Parathyroid adenoma (tissue), 2 donors: ENCODE results near the gene ZNHIT6.

Source experiments
- H2AFZ ChIP-seq: fragments of 300-600 bp; sonication (generic); one replicate; pipeline ENCODE4 v1.7.0; 2017; ENCODE audit warnings: antibody characterized with exemption, mild to moderate bottlenecking
- H3K27ac ChIP-seq: fragments of 300-600 bp; sonication (generic); one replicate; pipeline ENCODE4 v1.7.0; 2017
- H3K27me3 ChIP-seq: fragments of 300-600 bp; sonication (generic); one replicate; pipeline ENCODE4 v1.7.0; 2017; ENCODE audit warnings: low read length; ENCODE audit not compliant: control insufficient read depth, insufficient read depth
- H3K36me3 ChIP-seq: fragments of 300-600 bp; sonication (generic); one replicate; pipeline ENCODE4 v1.7.0; 2017; ENCODE audit warnings: low read length; ENCODE audit not compliant: control insufficient read depth, insufficient read depth
- H3K4me1 ChIP-seq: fragments of 300-600 bp; sonication (generic); one replicate; pipeline ENCODE4 v1.7.0; 2017; ENCODE audit warnings: control low read depth
- H3K4me2 ChIP-seq: fragments of 300-600 bp; sonication (generic); one replicate; pipeline ENCODE4 v1.7.0; 2017; ENCODE audit warnings: low read length
- H3K4me3 ChIP-seq: fragments of 300-600 bp; sonication (generic); one replicate; pipeline ENCODE4 v1.7.0; 2017; ENCODE audit warnings: low read depth, low read length
- H3K79me2 ChIP-seq: fragments of 300-600 bp; sonication (generic); one replicate; pipeline ENCODE4 v1.7.0; 2017; ENCODE audit warnings: control low read depth
- H3K9ac ChIP-seq: fragments of 300-600 bp; sonication (generic); one replicate; pipeline ENCODE4 v1.7.0; 2017; ENCODE audit warnings: mild to moderate bottlenecking
- H3K9me3 ChIP-seq: fragments of 300-600 bp; sonication (generic); one replicate; pipeline ENCODE4 v1.7.0; 2017; ENCODE audit warnings: low read length; ENCODE audit not compliant: control insufficient read depth
- TF ChIP-seq, protein P1 (sequence below): fragments of 300-600 bp; sonication (generic); IDR thresholded peaks from one replicate; pipeline ENCODE4 v1.7.0; 2017; ENCODE audit warnings: antibody characterized with exemption, mild to moderate bottlenecking
- donor health status: primary hyperparathyroidism.

ZNHIT6 gene

DNA sequence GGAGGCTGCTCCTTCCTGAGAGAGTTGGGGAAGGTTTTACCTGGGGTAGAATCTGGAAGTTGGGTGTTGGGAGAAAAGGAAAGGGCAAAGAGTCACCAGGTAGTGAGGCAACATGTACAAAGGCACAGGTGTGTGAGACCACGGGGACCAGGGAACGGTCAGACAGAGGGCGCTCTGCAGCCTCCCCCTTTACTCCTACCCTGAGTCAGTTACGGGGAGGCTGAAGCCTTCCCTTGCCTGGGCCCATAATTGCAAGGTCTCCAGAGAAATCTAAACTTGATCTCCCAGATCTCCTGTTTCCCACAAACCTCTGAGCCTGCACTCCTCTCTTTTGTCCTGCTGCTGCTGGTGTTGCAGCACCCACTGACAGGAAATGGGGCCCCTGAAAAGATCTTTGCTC is 105.7 kb downstream of the ZNHIT6 start:
- H3K79me2 ChIP-seq = no peaks in the 10 kb centered on the region
- H3K9ac ChIP-seq = no peak overlapping the region
- no peak overlapping the region for H2AFZ ChIP-seq
- H3K27me3 ChIP-seq = no peaks in the 10 kb centered on the region
- H3K4me1 ChIP-seq = no peaks in the 10 kb centered on the region
- H3K36me3 ChIP-seq = no peaks in the 10 kb centered on the region
- no peak overlapping the region for H3K27ac ChIP-seq
- no peak overlapping the region for H3K4me3 ChIP-seq
- H3K4me2 ChIP-seq = no peak overlapping the region
- H3K9me3 ChIP-seq = no peaks in the 10 kb centered on the region
- TF ChIP-seq, protein P1, sequence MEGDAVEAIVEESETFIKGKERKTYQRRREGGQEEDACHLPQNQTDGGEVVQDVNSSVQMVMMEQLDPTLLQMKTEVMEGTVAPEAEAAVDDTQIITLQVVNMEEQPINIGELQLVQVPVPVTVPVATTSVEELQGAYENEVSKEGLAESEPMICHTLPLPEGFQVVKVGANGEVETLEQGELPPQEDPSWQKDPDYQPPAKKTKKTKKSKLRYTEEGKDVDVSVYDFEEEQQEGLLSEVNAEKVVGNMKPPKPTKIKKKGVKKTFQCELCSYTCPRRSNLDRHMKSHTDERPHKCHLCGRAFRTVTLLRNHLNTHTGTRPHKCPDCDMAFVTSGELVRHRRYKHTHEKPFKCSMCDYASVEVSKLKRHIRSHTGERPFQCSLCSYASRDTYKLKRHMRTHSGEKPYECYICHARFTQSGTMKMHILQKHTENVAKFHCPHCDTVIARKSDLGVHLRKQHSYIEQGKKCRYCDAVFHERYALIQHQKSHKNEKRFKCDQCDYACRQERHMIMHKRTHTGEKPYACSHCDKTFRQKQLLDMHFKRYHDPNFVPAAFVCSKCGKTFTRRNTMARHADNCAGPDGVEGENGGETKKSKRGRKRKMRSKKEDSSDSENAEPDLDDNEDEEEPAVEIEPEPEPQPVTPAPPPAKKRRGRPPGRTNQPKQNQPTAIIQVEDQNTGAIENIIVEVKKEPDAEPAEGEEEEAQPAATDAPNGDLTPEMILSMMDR = no peak

DNA sequence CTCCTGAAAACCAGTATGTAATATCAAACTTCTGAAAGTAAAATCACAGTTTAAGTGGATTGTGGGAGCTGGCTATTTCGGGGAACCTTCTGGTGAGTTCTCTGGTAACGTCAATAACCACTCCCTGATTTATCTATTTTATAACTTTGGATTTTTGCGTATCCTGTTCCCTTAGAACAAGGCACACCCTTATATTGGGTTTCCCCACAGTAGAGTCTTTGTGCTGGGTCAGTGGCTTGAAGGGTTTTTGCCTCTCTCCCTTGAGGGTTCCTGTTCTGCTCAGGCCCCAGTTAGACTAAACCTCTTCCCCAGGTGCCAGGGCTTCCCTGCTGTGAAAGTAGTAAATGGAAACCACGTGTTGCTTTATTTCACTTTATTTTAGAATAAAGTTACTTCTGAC is 106.3 kb downstream of the ZNHIT6 start:
- no peaks in the 10 kb centered on the region for H3K27me3 ChIP-seq
- H3K79me2 ChIP-seq = no peaks in the 10 kb centered on the region
- H3K27ac ChIP-seq = no peak overlapping the region
- no peak overlapping the region for H3K4me3 ChIP-seq
- TF ChIP-seq, protein P1 = no peak
- no peak overlapping the region for H2AFZ ChIP-seq
- H3K36me3 ChIP-seq = no peaks in the 10 kb centered on the region
- no peaks in the 10 kb centered on the region for H3K9me3 ChIP-seq
- H3K4me1 ChIP-seq = no peaks in the 10 kb centered on the region
- no peak overlapping the region for H3K4me2 ChIP-seq
- H3K9ac ChIP-seq = no peak overlapping the region

DNA sequence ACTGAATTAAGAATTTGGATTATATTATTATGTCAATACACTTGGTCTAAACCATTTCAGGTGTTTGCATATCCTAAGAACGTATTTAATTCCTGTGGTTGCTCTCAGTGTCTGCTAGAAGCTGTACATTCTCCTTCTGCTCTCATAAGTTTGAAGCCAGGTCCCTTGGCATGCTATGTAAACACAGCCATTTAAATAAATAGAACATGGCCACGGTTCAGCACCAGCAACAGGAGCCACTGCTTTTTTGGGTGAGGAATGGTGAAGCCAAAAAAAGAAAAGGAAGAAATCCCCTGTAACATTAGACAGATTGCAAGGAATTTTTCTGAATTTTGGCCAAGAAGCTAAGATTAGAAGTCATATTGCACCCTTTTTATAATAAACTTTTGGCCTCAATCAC is 108.6 kb downstream of the ZNHIT6 start:
- TF ChIP-seq, protein P1 = no peak
- Histone ChIP-seq H3K36me3 (no peaks in the 10 kb centered on the region), H3K9me3 (no peaks in the 10 kb centered on the region), H3K4me3 (no peak overlapping the region), H3K9ac (no peak overlapping the region), H2AFZ (no peak overlapping the region), H3K79me2 (no peaks in the 10 kb centered on the region), H3K27ac (no peak overlapping the region), H3K27me3 (no peaks in the 10 kb centered on the region), H3K4me1 (no peaks in the 10 kb centered on the region), H3K4me2 (no peak overlapping the region)
